ENCODE data around the gene TMEM126B. TPM values are rescaled to one million over a fixed set of nuclear protein-coding genes. Genes with fewer than 3 reads are reported as not detected.
"Not testable (repeated sequence)": the region's sequence is repeated elsewhere in the genome, so short reads cannot be mapped to it uniquely, and the experiment has no call there.

The TMEM126B gene
- polyA plus RNA-seq, 1 experiment: 21.6 TPM

DNA sequence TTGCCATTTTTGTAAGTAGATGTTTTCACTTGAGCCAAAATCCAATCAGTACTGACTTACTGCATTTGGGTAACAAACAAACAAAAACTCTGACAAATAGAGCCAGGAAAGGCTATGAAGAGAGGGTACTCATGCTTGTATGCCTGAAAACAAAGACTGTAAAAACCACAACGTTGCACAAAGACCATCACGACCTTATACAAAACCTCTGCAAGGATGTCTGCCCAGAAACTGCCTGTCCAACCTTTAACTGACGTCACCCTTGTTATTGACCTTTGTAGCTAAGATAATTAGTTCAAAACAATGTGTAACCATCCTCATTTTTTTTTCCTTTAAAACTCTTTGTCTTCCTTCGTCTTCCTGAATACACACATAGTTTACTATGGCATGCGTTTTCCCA, 37.3 kb downstream of the TMEM126B start:
- Histone ChIP-seq H3K36me3 (ENCODE audit: control insufficient read depth, insufficient read depth, low read length) (no peaks in the 10 kb centered on the region), H3K4me3 (ENCODE audit: low read depth, low read length) (no peak overlapping the region), H3K27me3 (ENCODE audit: control insufficient read depth, insufficient read depth, low read length) (no peaks in the 10 kb centered on the region)
- POLR2A ChIA-PET: no interaction called here
- TF ChIP-seq, protein P1, sequence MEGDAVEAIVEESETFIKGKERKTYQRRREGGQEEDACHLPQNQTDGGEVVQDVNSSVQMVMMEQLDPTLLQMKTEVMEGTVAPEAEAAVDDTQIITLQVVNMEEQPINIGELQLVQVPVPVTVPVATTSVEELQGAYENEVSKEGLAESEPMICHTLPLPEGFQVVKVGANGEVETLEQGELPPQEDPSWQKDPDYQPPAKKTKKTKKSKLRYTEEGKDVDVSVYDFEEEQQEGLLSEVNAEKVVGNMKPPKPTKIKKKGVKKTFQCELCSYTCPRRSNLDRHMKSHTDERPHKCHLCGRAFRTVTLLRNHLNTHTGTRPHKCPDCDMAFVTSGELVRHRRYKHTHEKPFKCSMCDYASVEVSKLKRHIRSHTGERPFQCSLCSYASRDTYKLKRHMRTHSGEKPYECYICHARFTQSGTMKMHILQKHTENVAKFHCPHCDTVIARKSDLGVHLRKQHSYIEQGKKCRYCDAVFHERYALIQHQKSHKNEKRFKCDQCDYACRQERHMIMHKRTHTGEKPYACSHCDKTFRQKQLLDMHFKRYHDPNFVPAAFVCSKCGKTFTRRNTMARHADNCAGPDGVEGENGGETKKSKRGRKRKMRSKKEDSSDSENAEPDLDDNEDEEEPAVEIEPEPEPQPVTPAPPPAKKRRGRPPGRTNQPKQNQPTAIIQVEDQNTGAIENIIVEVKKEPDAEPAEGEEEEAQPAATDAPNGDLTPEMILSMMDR (IDR thresholded peaks at IDR 0.05; ENCODE audit: insufficient read depth, low read depth, low read length): no peak
- no peak for DNase-seq (ENCODE audit: low read depth)
- CTCF ChIA-PET: no interaction called here

DNA sequence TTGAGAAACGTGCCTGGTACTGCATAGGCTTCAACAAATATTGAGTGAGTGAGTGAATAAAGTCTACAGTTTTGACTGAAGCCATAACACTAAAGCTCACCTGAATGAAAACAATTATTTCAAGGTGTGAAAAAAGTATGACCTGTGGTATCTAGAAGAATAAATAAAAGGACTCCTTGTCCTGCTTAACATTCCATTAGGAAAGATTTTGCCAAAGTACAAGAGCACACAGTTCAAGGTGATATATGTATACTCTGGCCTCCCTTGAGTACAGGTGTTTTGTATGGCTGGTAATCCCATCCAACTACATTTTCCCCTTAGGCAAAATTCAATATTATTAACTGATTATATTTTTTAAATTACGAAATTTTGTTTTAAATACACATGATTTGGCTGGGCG, 38.3 kb downstream of the TMEM126B start:
- CTCF ChIA-PET: no interaction called here
- Histone ChIP-seq H3K27me3 (ENCODE audit: control insufficient read depth, insufficient read depth, low read length) (no peaks in the 10 kb centered on the region), H3K4me3 (ENCODE audit: low read depth, low read length) (no peak overlapping the region), H3K36me3 (ENCODE audit: control insufficient read depth, insufficient read depth, low read length) (no peaks in the 10 kb centered on the region)
- POLR2A ChIA-PET: no interaction called here
- no peak for DNase-seq (ENCODE audit: low read depth)
- TF ChIP-seq, protein P1 (IDR thresholded peaks at IDR 0.05; ENCODE audit: insufficient read depth, low read depth, low read length): no peak

DNA sequence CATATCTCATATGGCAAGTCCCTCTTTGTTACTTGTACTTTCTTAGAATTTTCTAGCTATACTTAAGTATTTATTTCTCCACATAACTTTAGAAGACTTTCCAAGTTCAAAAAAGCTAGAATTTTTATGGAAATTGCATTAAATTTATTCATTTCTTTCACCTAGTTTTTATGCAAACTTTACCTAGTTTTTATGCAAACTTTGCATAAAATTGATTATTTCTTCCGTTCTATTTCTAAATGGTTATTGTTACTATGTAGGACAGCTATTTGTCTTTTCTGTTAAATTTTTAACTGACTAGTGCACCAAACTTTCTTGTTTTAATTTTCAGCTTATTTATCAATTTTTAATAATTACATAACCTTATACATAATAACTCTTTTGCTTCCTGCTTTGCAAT, 39.8 kb downstream of the TMEM126B start:
- no peak for DNase-seq (ENCODE audit: low read depth)
- Histone ChIP-seq H3K36me3 (ENCODE audit: control insufficient read depth, insufficient read depth, low read length) (no peaks in the 10 kb centered on the region), H3K4me3 (ENCODE audit: low read depth, low read length) (no peak overlapping the region), H3K27me3 (ENCODE audit: control insufficient read depth, insufficient read depth, low read length) (no peaks in the 10 kb centered on the region)
- ChIA-PET POLR2A (no interaction called here), CTCF (no interaction called here)
- TF ChIP-seq, protein P1 (IDR thresholded peaks at IDR 0.05; ENCODE audit: insufficient read depth, low read depth, low read length): no peak

DNA sequence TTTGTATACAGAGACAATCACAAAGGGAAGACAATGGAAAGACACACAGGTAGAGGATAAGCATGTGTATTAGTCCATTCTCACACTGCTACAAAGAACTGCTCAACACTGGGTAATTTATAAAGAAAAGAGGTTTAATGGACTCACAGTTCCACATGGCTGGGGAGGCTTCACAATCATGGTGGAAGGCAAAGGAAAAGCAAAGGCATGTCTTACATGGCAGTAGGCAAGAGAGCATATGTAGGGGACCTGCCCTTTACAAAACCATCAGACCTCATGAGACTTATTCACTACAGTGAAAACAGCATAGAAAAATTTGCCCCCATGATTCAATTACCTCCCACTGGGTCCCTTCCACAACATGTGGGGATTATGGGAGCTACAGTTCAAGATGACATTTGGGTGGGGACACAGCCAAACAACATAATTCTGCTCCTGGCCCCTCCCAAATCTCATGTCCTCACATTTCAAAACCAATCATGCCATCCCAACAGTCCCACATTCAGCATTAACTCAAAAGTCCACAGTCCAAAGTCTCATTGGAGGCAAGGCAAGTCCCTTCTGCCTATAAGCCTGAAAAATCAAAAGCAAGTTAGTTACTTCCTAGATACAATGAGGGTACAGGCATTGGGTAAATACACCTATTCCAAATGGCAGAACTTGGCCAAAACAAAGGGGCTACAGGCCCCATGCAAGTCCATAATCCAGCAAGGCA, 42.7 kb downstream of the TMEM126B start:
- POLR2A ChIA-PET; CTCF ChIA-PET; DNase-seq (ENCODE audit: low read depth); H3K27me3 ChIP-seq (ENCODE audit: control insufficient read depth, insufficient read depth, low read length); H3K4me3 ChIP-seq (ENCODE audit: low read depth, low read length); H3K36me3 ChIP-seq (ENCODE audit: control insufficient read depth, insufficient read depth, low read length): not testable (repeated sequence)

DNA sequence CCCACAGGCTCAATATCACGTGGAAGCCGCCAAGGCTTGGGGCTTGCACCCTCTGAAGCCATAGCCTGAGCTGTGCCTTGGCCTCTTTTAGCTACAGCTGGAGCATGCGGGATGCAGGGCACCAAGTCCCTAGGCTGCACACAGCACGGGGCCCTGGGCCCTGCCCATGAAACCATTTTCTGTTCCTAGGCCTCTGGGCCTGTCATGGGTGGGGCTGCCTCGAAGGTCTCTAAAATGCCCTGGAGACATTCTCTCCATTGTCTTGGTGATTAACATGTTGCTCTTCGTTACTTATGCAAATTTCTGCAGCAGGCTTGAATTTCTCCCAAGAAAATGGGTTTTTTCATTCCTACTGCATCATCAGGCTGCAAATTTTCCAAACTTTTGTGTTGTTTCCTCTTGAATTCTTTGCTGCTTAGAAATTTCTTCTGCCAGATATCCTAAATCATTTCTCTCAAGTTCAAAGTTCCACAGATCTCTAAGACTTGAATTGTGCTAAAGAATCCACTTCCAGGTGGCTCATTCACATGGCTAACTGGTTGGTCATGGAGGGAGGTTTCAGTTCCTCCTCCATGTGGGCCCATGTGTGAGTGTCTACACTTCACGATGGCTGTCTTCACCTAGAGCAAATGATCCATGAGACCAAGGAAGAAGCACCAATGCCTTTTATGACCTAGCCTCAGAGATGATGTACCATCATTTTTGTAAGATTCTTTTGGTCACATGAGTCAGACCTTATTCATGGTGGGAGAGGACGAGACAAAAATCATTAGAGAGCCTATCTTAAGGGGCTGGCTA, 43.9 kb downstream of the TMEM126B start:
- ChIA-PET POLR2A (no interaction called here), CTCF (interaction anchor here (0.6 kb wide), 1 partner anchor 12 kb away, joined by 3 read pairs; no protein-coding TSS in a partner anchor)
- DNase-seq (ENCODE audit: low read depth): no peak
- TF ChIP-seq, protein P1 (IDR thresholded peaks at IDR 0.05; ENCODE audit: insufficient read depth, low read depth, low read length): no peak
- no peaks in the 10 kb centered on the region for H3K36me3 ChIP-seq (ENCODE audit: control insufficient read depth, insufficient read depth, low read length)
- H3K27me3 ChIP-seq (ENCODE audit: control insufficient read depth, insufficient read depth, low read length): no peaks in the 10 kb centered on the region
- no peak overlapping the region for H3K4me3 ChIP-seq (ENCODE audit: low read depth, low read length)

Measured in BJ (cell line).